Lower leg skin (tissue), 3 donors: Measurements from ENCODE around the gene FAM229A.

Experiments used
- CTCF ChIP-seq, 3 donors: fragments of 450-650 bp; IDR thresholded peaks; one replicate each; pipeline ENCODE4 v1.5.1; 2016; ENCODE audit warnings: antibody characterized with exemption in 3 of 3, mild to moderate bottlenecking in 3 of 3, moderate library complexity in 2 of 3
- POLR2A ChIP-seq, 2 donors: fragments of 450-650 bp; IDR thresholded peaks; one replicate each; pipeline ENCODE4 v1.6.1; 2016 to 2017; ENCODE audit warnings: antibody characterized with exemption in 2 of 2, mild to moderate bottlenecking in 1 of 2, moderate library complexity in 1 of 2

GRCh38 chr1:32406629-32407111, 44.4 kb upstream of the FAM229A start:
- TF ChIP-seq POLR2A (IDR thresholded peaks at IDR 0.05), result no peak
- TF ChIP-seq CTCF (IDR thresholded peaks at IDR 0.05), result no peak
